ENCODE data around the gene RBM33.

DNA sequence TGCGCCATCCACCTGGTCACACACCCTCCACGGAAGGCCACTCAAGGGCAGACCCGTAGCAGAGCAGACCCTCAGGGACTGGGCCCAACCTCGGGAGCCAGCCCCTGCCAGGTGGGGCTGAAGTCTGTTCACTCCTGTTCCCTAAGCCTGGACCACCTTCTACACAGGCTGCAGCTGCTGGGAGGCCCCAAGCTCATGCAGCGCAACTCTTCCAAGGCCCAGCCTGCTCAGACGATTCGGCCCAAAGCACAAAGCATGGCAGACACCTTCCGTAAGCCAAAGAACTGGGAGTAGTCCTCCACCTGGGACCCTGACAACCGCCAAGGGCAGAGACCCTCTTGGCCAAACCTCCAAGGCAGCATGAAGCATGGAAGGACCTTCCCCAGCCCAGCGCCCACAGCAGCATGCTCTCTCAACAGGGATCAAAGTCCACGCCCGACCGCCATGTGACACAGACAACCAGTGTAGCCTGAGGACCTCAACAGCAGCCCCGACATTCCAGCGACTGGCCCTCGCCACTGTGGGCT lies 156.3 kb downstream of the RBM33 start:
- TF ChIP-seq YY1 (IDR thresholded peaks at IDR 0.05; ENCODE audit: insufficient read depth, insufficient read length) (no peak), SUZ12 (IDR thresholded peaks at IDR 0.05; ENCODE audit: extremely low read depth, insufficient read depth, insufficient read length) (no peak)

Measured in NT2/D1 (cell line).